GM06990 (cell line): Measurements from ENCODE around the gene PDCD1LG2.

Experiments
- DNase-seq: peaks from one replicate; pipeline ENCODE4 v3.0.0-alpha.2; 2011; ENCODE audit not compliant: insufficient read length; ENCODE audit errors: extremely low read depth
- H3K27me3 ChIP-seq: replicated peaks from 2 replicates; pipeline ENCODE4 v1.6.0; 2011; ENCODE audit warnings: low read length; ENCODE audit not compliant: control insufficient read depth, insufficient read depth
- H3K36me3 ChIP-seq: 2 replicates; pipeline ENCODE4 v1.5.1; 2011; ENCODE audit warnings: low read length; ENCODE audit not compliant: control insufficient read depth, insufficient read depth
- H3K4me3 ChIP-seq: replicated peaks from 2 replicates; pipeline ENCODE4 v1.5.1; 2011; ENCODE audit warnings: low read depth, mild to moderate bottlenecking, control low read depth, low read length
- CTCF ChIP-seq: IDR thresholded peaks from 2 replicates; pipeline ENCODE4 v1.5.1; 2011; ENCODE audit warnings: low read length, control low read depth, mild to moderate bottlenecking, inconsistent platforms; ENCODE audit not compliant: insufficient read depth, poor library complexity, severe bottlenecking

The PDCD1LG2 gene

DNA sequence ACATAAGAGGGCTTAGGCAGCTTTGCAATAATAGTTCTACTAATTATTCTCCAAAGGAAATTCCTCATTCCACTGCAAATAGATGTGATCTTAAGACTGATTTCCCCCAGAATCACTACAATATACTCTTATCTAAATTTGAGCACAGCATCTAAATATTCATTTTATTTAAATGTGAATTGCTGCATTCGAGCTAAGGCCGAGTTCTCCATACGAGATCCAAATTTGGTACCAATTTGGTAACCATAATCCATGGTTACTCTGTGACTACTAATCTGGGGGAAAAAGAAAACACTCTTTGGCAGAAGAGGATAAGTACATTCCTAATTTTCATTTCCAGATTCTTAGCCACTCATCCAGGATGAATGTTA, 98.9 kb downstream of the PDCD1LG2 start:
- TF ChIP-seq CTCF: no peak
- no peak for DNase-seq
- Histone ChIP-seq H3K27me3 (no peaks in the 10 kb centered on the region), H3K4me3 (peak overlapping the region; percentile 23), H3K36me3 (no peaks in the 10 kb centered on the region)

- DNase-seq: no peak
- no peak for TF ChIP-seq CTCF
- Histone ChIP-seq H3K36me3 (no peaks in the 10 kb centered on the region), H3K27me3 (no peaks in the 10 kb centered on the region), H3K4me3 (no peak overlapping the region)
Measured at GRCh38 chr9:5610491-5610890, 100.2 kb downstream of the PDCD1LG2 start.

DNA sequence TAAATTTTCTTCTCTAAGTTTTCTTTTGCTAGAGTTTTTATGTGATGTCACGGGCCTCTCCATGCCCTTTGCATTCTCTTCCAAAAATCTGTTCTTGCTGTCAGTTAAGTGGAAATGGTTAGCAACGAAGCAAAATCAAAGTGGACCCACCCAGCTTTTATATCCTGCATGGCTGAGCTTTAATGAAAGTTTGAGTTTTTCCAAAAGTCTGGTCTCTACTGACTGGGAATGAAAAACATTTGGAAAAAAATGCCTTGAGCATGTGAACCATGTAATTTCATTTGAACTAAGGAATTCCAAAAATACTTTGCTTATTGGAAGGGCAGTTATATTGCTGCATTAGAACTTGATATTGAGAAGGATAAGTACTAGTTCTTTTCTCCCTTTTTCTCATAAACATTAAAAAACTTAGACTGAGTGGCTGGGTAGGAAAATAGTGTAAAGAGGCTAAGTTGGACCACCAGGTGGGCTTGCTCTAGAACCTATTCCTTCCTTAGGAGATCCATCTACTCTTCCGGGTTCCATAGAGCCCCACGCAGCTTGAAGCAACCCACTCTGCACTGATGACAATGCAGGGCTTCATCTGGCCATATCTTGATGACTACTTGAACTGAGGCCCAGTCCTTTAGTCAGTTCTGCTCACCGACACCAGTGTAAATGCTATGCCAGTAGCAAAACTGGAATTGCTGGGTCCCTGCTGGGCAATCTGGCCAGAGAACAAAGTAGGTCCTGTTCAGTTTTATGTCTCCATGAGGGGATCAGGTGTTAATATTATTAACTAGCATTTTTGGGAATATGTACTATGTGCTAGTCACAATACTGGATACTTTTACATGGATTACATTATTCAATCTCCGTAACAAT, 101.2 kb downstream of the PDCD1LG2 start:
- Histone ChIP-seq H3K4me3 (no peak overlapping the region), H3K27me3 (no peaks in the 10 kb centered on the region), H3K36me3 (no peaks in the 10 kb centered on the region)
- no peak for TF ChIP-seq CTCF
- no peak for DNase-seq

- TF ChIP-seq CTCF: no peak
- no peaks in the 10 kb centered on the region for H3K36me3 ChIP-seq
- no peak overlapping the region for H3K4me3 ChIP-seq
- DNase-seq: no peak
- H3K27me3 ChIP-seq: no peaks in the 10 kb centered on the region
Measured at GRCh38 chr9:5612185-5612530, 101.8 kb downstream of the PDCD1LG2 start.

DNA sequence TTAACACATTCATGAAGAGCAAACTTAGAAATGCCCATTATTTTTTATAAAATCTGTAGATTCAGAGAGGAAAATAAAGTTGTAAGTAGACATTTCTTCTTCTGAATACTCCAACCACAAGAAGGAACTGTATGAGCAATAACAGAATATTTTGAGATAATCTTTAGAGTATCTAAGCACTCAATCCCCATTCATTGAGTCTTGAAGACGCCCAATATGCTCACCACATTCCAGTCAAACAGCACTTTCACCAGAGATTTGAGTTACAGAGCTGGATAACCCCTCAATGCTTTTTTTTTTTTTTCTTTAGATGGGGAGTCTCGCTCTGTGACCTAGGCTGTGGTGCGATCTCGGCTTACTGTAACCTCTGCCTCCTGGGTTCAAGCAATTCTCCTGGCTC, 103.9 kb downstream of the PDCD1LG2 start:
- Histone ChIP-seq H3K27me3 (no peaks in the 10 kb centered on the region), H3K4me3 (no peak overlapping the region), H3K36me3 (no peaks in the 10 kb centered on the region)
- no peak for DNase-seq
- no peak for TF ChIP-seq CTCF

- Histone ChIP-seq H3K36me3 (no peaks in the 10 kb centered on the region), H3K4me3 (no peak overlapping the region), H3K27me3 (no peaks in the 10 kb centered on the region)
- no peak for TF ChIP-seq CTCF
- no peak for DNase-seq
Measured at GRCh38 chr9:5614985-5615384, 104.7 kb downstream of the PDCD1LG2 start.
